ENCODE data around the gene P3H1.

P3H1 gene

GRCh38 chr1:42742141-42742540 lies 24.7 kb downstream of the P3H1 start:
- Histone ChIP-seq H4K8ac (ENCODE audit: low read depth, low read length) (no peak overlapping the region), H3K79me2 (ENCODE audit: control insufficient read depth, insufficient read depth, low read length) (no peaks in the 10 kb centered on the region), H3K23ac (ENCODE audit: low read length) (no peak overlapping the region), H3K4ac (ENCODE audit: low read depth, low read length) (no peak overlapping the region), H3K56ac (ENCODE audit: low read length) (no peak overlapping the region), H2BK120ac (ENCODE audit: low read depth, low read length) (no peak overlapping the region), H3K18ac (ENCODE audit: low read length) (no peak overlapping the region), H3K4me3 (ENCODE audit: low read length) (no peak overlapping the region), H3K9ac (ENCODE audit: low read length) (no peak overlapping the region), H4K5ac (ENCODE audit: low read length) (no peak overlapping the region), H3K4me2 (ENCODE audit: low read length) (no peak overlapping the region), H2AK5ac (ENCODE audit: low read length) (no peak overlapping the region), H3K27ac (ENCODE audit: low read depth, low read length) (no peak overlapping the region), H3K36me3 (ENCODE audit: control insufficient read depth, insufficient read depth, low read length) (no peaks in the 10 kb centered on the region), H2BK5ac (ENCODE audit: low read length) (no peak overlapping the region), H2BK15ac (replicated peaks; ENCODE audit: low read depth) (no peak overlapping the region), H3K79me1 (ENCODE audit: low read length) (no peaks in the 10 kb centered on the region), H3K4me1 (ENCODE audit: control insufficient read depth, low read depth, low read length) (peaks cover 4% of the 10 kb centered on the region), H3K27me3 (ENCODE audit: insufficient read depth, low read length, poor library complexity) (no peaks in the 10 kb centered on the region)
- no CpG with 5 or more reads among the region's 8 CpGs for WGBS (ENCODE audit: extremely low coverage, insufficient coverage, low lambda C conversion rate)
- no peak for DNase-seq

GRCh38 chr1:42741706-42742105 lies 25.1 kb downstream of the P3H1 start:
- no peak overlapping the region for H2BK15ac ChIP-seq (replicated peaks; ENCODE audit: low read depth)
- H3K9ac ChIP-seq (ENCODE audit: low read length): no peak overlapping the region
- H4K8ac ChIP-seq (ENCODE audit: low read depth, low read length): no peak overlapping the region
- H3K79me2 ChIP-seq (ENCODE audit: control insufficient read depth, insufficient read depth, low read length): no peaks in the 10 kb centered on the region
- H3K79me1 ChIP-seq (ENCODE audit: low read length): no peaks in the 10 kb centered on the region
- no peak overlapping the region for H3K56ac ChIP-seq (ENCODE audit: low read length)
- no peak overlapping the region for H3K4ac ChIP-seq (ENCODE audit: low read depth, low read length)
- H3K36me3 ChIP-seq (ENCODE audit: control insufficient read depth, insufficient read depth, low read length): no peaks in the 10 kb centered on the region
- no peak overlapping the region for H3K4me2 ChIP-seq (ENCODE audit: low read length)
- H3K23ac ChIP-seq (ENCODE audit: low read length): peak overlapping the region; percentile 29
- no peak for DNase-seq
- no peak overlapping the region for H4K5ac ChIP-seq (ENCODE audit: low read length)
- H3K27ac ChIP-seq (ENCODE audit: low read depth, low read length): no peak overlapping the region
- H2BK120ac ChIP-seq (ENCODE audit: low read depth, low read length): no peak overlapping the region
- H2AK5ac ChIP-seq (ENCODE audit: low read length): peak overlapping the region; percentile 32
- no peaks in the 10 kb centered on the region for H3K27me3 ChIP-seq (ENCODE audit: insufficient read depth, low read length, poor library complexity)
- no CpG with 5 or more reads among the region's 4 CpGs for WGBS (ENCODE audit: extremely low coverage, insufficient coverage, low lambda C conversion rate)
- no peak overlapping the region for H3K4me3 ChIP-seq (ENCODE audit: low read length)
- no peak overlapping the region for H2BK5ac ChIP-seq (ENCODE audit: low read length)
- peaks cover 4% of the 10 kb centered on the region for H3K4me1 ChIP-seq (ENCODE audit: control insufficient read depth, low read depth, low read length)
- no peak overlapping the region for H3K18ac ChIP-seq (ENCODE audit: low read length)

- Histone ChIP-seq H2BK5ac (ENCODE audit: low read length) (no peak overlapping the region), H3K27me3 (ENCODE audit: insufficient read depth, low read length, poor library complexity) (no peaks in the 10 kb centered on the region), H3K79me1 (ENCODE audit: low read length) (no peaks in the 10 kb centered on the region), H4K5ac (ENCODE audit: low read length) (no peak overlapping the region), H3K4ac (ENCODE audit: low read depth, low read length) (no peak overlapping the region), H3K56ac (ENCODE audit: low read length) (peak overlapping the region; percentile 53), H3K4me3 (ENCODE audit: low read length) (no peak overlapping the region), H2AK5ac (ENCODE audit: low read length) (peak overlapping the region; percentile 32), H3K27ac (ENCODE audit: low read depth, low read length) (no peak overlapping the region), H3K9ac (ENCODE audit: low read length) (peak overlapping the region; percentile 3), H3K18ac (ENCODE audit: low read length) (peak overlapping the region; percentile 13), H3K4me2 (ENCODE audit: low read length) (no peak overlapping the region), H3K79me2 (ENCODE audit: control insufficient read depth, insufficient read depth, low read length) (no peaks in the 10 kb centered on the region), H3K36me3 (ENCODE audit: control insufficient read depth, insufficient read depth, low read length) (no peaks in the 10 kb centered on the region), H2BK15ac (replicated peaks; ENCODE audit: low read depth) (no peak overlapping the region), H4K8ac (ENCODE audit: low read depth, low read length) (no peak overlapping the region), H3K23ac (ENCODE audit: low read length) (peak overlapping the region; percentile 29), H2BK120ac (ENCODE audit: low read depth, low read length) (no peak overlapping the region), H3K4me1 (ENCODE audit: control insufficient read depth, low read depth, low read length) (peaks cover 4% of the 10 kb centered on the region)
- DNase-seq: peak; percentile 58
- no CpG with 5 or more reads among the region's 19 CpGs for WGBS (ENCODE audit: extremely low coverage, insufficient coverage, low lambda C conversion rate)
Measured at GRCh38 chr1:42740851-42741580, 25.8 kb downstream of the P3H1 start.

- WGBS (ENCODE audit: extremely low coverage, insufficient coverage, low lambda C conversion rate): no CpG with 5 or more reads among the region's 27 CpGs
- H2BK120ac ChIP-seq (ENCODE audit: low read depth, low read length): no peak within 1 kb of the TSS
Measured at GRCh38 chr1:42739753-42740700, 26.8 kb downstream of the P3H1 start, which contains the start of gene CLDN19. TSS of gene CLDN19 (minus strand) at chr1:42740236. CDS start at chr1:42740063, 173 bp downstream.

DNA sequence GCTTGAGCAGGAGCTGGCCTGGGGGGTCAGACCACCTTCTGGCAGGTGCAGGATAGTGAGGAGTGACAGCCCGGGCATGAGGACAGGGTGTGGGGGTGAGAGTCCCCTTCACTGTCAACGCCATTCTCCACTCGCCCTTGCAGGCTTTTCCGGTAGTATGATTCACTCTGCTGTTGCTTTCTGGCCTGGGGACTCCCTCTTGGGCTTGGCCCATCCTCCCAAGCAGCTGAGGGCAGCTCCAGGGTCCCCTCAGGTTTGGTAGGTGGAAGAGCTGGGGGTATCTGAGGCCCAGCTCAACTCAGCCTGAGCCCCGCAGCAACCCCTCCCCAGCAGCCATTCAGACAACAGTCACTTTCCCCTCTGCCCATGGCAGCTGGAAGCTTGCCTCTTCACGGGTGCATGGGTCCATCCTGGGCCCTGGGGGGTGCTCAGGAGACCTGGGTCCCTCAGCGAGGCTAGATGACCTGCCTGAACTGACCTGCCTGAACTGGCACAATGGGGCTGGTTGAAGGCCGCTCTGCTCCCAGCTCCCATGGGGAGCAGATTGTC lies 28.1 kb downstream of the P3H1 start:
- WGBS (ENCODE audit: extremely low coverage, insufficient coverage, low lambda C conversion rate): no CpG with 5 or more reads among the region's 8 CpGs
- peaks cover 4% of the 10 kb centered on the region for H3K4me1 ChIP-seq (ENCODE audit: control insufficient read depth, low read depth, low read length)
- H3K79me1 ChIP-seq (ENCODE audit: low read length): no peaks in the 10 kb centered on the region
- H3K4me2 ChIP-seq (ENCODE audit: low read length): no peak overlapping the region
- no peak overlapping the region for H3K23ac ChIP-seq (ENCODE audit: low read length)
- H3K27ac ChIP-seq (ENCODE audit: low read depth, low read length): no peak overlapping the region
- H3K18ac ChIP-seq (ENCODE audit: low read length): no peak overlapping the region
- no peak overlapping the region for H3K4ac ChIP-seq (ENCODE audit: low read depth, low read length)
- no peaks in the 10 kb centered on the region for H3K79me2 ChIP-seq (ENCODE audit: control insufficient read depth, insufficient read depth, low read length)
- no peak overlapping the region for H2BK15ac ChIP-seq (replicated peaks; ENCODE audit: low read depth)
- no peak overlapping the region for H2BK5ac ChIP-seq (ENCODE audit: low read length)
- no peak overlapping the region for H3K56ac ChIP-seq (ENCODE audit: low read length)
- H3K4me3 ChIP-seq (ENCODE audit: low read length): no peak overlapping the region
- no peak overlapping the region for H4K5ac ChIP-seq (ENCODE audit: low read length)
- no peaks in the 10 kb centered on the region for H3K36me3 ChIP-seq (ENCODE audit: control insufficient read depth, insufficient read depth, low read length)
- H2AK5ac ChIP-seq (ENCODE audit: low read length): no peak overlapping the region
- H2BK120ac ChIP-seq (ENCODE audit: low read depth, low read length): no peak overlapping the region
- DNase-seq: no peak
- H3K9ac ChIP-seq (ENCODE audit: low read length): no peak overlapping the region
- H3K27me3 ChIP-seq (ENCODE audit: insufficient read depth, low read length, poor library complexity): no peaks in the 10 kb centered on the region
- no peak overlapping the region for H4K8ac ChIP-seq (ENCODE audit: low read depth, low read length)

More at GRCh38 chr1:42739753-42740700, 26.8 kb downstream of the P3H1 start, which contains the start of gene CLDN19:
- peak within 1 kb of the TSS; percentile 2 for H3K4me2 ChIP-seq (ENCODE audit: low read length)
- no peaks in the 10 kb centered on the region for H3K79me2 ChIP-seq (ENCODE audit: control insufficient read depth, insufficient read depth, low read length)
- H4K5ac ChIP-seq (ENCODE audit: low read length): no peak within 1 kb of the TSS
- peaks cover 4% of the 10 kb centered on the region for H3K4me1 ChIP-seq (ENCODE audit: control insufficient read depth, low read depth, low read length)
- H3K36me3 ChIP-seq (ENCODE audit: control insufficient read depth, insufficient read depth, low read length): no peaks in the 10 kb centered on the region
- DNase-seq: peak; percentile 94
- H3K4me3 ChIP-seq (ENCODE audit: low read length): no peak within 1 kb of the TSS
- H3K79me1 ChIP-seq (ENCODE audit: low read length): no peaks in the 10 kb centered on the region
- no peak within 1 kb of the TSS for H2BK5ac ChIP-seq (ENCODE audit: low read length)
- H2AK5ac ChIP-seq (ENCODE audit: low read length): no peak within 1 kb of the TSS
- H3K4ac ChIP-seq (ENCODE audit: low read depth, low read length): no peak within 1 kb of the TSS
- peak within 1 kb of the TSS; percentile 13 for H3K18ac ChIP-seq (ENCODE audit: low read length)
- peak within 1 kb of the TSS; percentile 82 for H3K56ac ChIP-seq (ENCODE audit: low read length)
- no peak within 1 kb of the TSS for H3K27ac ChIP-seq (ENCODE audit: low read depth, low read length)
- H3K27me3 ChIP-seq (ENCODE audit: insufficient read depth, low read length, poor library complexity): no peaks in the 10 kb centered on the region
- H2BK15ac ChIP-seq (replicated peaks; ENCODE audit: low read depth): no peak within 1 kb of the TSS
- no peak within 1 kb of the TSS for H4K8ac ChIP-seq (ENCODE audit: low read depth, low read length)
- peak within 1 kb of the TSS; percentile 48 for H3K23ac ChIP-seq (ENCODE audit: low read length)
- peak within 1 kb of the TSS; percentile 44 for H3K9ac ChIP-seq (ENCODE audit: low read length)

Data from mesendoderm (in vitro differentiated cells).